HCT116 (cell line): ENCODE results near the gene CD244.

Experiments
- CTCF ChIP-seq, 3 experiments: fragments of 200-600 bp in 1 of 3; sonication (generic) in 1 of 3; IDR thresholded peaks in 2 of 3; conservative IDR thresholded peaks in 1 of 3; 2 replicates each; pipeline ENCODE4 v1.5.1; 2012 to 2017; ENCODE audit warnings: low read depth in 2 of 3, low read length in 2 of 3, antibody characterized with exemption in 1 of 3, borderline replicate concordance in 1 of 3, control low read depth in 1 of 3, mild to moderate bottlenecking in 1 of 3, mixed read lengths in 1 of 3, mixed run types in 1 of 3, moderate library complexity in 1 of 3; ENCODE audit not compliant: insufficient read depth in 1 of 3
- EZH2 ChIP-seq: fragments of 200-600 bp; sonication (generic); IDR thresholded peaks from 2 replicates; pipeline ENCODE4 v1.6.1; 2017; ENCODE audit warnings: antibody characterized with exemption, mixed run types
- JUND ChIP-seq: IDR thresholded peaks from 2 replicates; pipeline ENCODE4 v1.6.1; 2012
- POLR2AphosphoS5 ChIP-seq: IDR thresholded peaks from 2 replicates; pipeline ENCODE4 v1.6.1; 2011; ENCODE audit warnings: mild to moderate bottlenecking, low read depth, low read length, moderate library complexity
- TCF7L2 ChIP-seq: IDR thresholded peaks from 2 replicates; pipeline ENCODE4 v1.7.0; 2011; ENCODE audit warnings: borderline replicate concordance, inconsistent platforms; ENCODE audit not compliant: insufficient read depth, insufficient read length; ENCODE audit errors: extremely low read depth

GRCh38 chr1:160837558-160838205, 25.0 kb downstream of the CD244 start:
- TF ChIP-seq EZH2 (no peak), JUND (no peak), CTCF (IDR thresholded peaks at IDR 0.05 in 2 of 3, conservative IDR thresholded peaks at IDR 0.05 in 1 of 3; ENCODE audit: borderline replicate concordance in 1 of 3, insufficient read depth in 1 of 3, low read depth in 2 of 3, low read length in 2 of 3) (no peak), POLR2AphosphoS5 (no peak), TCF7L2 (no peak)
